Peyer's patch (tissue), 4 donors: ENCODE data around the gene ZAR1. TPM values are rescaled to one million over a fixed set of nuclear protein-coding genes. Genes with fewer than 3 reads are reported as not detected.

Experiments used
- DNase-seq, 3 donors: peaks; one replicate each; pipeline ENCODE4 v3.0.0-alpha.2; 2017 to 2019
- H3K27ac ChIP-seq, 4 donors: fragments of 200-600 bp; sonication (generic); one replicate each; pipeline ENCODE4 v1.5.1; 2016 to 2019
- H3K27me3 ChIP-seq, 2 donors: fragments of 200-600 bp; sonication (generic); one replicate each; pipeline ENCODE4 v1.5.1; 2019
- H3K36me3 ChIP-seq, 3 donors: fragments of 200-600 bp; sonication (generic); one replicate each; pipeline ENCODE4 v1.5.1; 2016 to 2019
- H3K4me1 ChIP-seq, 4 donors: fragments of 200-600 bp; sonication (generic); one replicate each; pipeline ENCODE4 v1.5.1; 2016 to 2019
- H3K4me3 ChIP-seq, 4 donors: fragments of 200-600 bp; sonication (generic); 1 replicate in 3 of 4; 2 replicates in 1 of 4; pipeline ENCODE4 v1.5.1; 2016 to 2019; ENCODE audit warnings: mild to moderate bottlenecking in 1 of 4
- H3K9me3 ChIP-seq, 4 donors: fragments of 200-600 bp; sonication (generic); one replicate each; pipeline ENCODE4 v1.5.1; 2016 to 2019; ENCODE audit warnings: mild to moderate bottlenecking in 1 of 4
- POLR2A ChIP-seq, 2 donors: fragments of 450-650 bp; IDR thresholded peaks; one replicate each; pipeline ENCODE4 v1.5.1; 2017; ENCODE audit warnings: antibody characterized with exemption in 2 of 2, mild to moderate bottlenecking in 2 of 2, moderate library complexity in 2 of 2
- total RNA-seq, 4 donors: library from RNA; depleted of rRNA; stranded (reverse); fragments of >200 nt; gene quantifications; one replicate each; pipeline ENCODE4 v1.1.0, GENCODE V29; 2016
- TF ChIP-seq, protein P1 (sequence below), 6 experiments: fragments of 450-650 bp in 4 of 6; fragments of 200-600 bp in 2 of 6; sonication (generic) in 1 of 6; IDR thresholded peaks; one replicate each; pipeline ENCODE4 v1.5.1; 2017 to 2019; ENCODE audit warnings: antibody characterized with exemption in 6 of 6, mild to moderate bottlenecking in 3 of 6, moderate library complexity in 1 of 6

ZAR1 gene
- total RNA-seq, 4 donors from 2014 or later, result not detected

- no peak for DNase-seq
- Histone ChIP-seq H3K27me3 (no peaks in the 10 kb centered on the region), H3K4me1 (no peaks in the 10 kb centered on the region), H3K27ac (no peak overlapping the region), H3K9me3 (no peaks in the 10 kb centered on the region), H3K36me3 (no peaks in the 10 kb centered on the region), H3K4me3 (no peak overlapping the region)
- TF ChIP-seq, protein P1, sequence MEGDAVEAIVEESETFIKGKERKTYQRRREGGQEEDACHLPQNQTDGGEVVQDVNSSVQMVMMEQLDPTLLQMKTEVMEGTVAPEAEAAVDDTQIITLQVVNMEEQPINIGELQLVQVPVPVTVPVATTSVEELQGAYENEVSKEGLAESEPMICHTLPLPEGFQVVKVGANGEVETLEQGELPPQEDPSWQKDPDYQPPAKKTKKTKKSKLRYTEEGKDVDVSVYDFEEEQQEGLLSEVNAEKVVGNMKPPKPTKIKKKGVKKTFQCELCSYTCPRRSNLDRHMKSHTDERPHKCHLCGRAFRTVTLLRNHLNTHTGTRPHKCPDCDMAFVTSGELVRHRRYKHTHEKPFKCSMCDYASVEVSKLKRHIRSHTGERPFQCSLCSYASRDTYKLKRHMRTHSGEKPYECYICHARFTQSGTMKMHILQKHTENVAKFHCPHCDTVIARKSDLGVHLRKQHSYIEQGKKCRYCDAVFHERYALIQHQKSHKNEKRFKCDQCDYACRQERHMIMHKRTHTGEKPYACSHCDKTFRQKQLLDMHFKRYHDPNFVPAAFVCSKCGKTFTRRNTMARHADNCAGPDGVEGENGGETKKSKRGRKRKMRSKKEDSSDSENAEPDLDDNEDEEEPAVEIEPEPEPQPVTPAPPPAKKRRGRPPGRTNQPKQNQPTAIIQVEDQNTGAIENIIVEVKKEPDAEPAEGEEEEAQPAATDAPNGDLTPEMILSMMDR (IDR thresholded peaks at IDR 0.05), result no peak
- no peak for TF ChIP-seq POLR2A (IDR thresholded peaks at IDR 0.05)
These were observed 35.5 kb upstream of the ZAR1 start for GRCh38 chr4:48454591-48454990.

DNA sequence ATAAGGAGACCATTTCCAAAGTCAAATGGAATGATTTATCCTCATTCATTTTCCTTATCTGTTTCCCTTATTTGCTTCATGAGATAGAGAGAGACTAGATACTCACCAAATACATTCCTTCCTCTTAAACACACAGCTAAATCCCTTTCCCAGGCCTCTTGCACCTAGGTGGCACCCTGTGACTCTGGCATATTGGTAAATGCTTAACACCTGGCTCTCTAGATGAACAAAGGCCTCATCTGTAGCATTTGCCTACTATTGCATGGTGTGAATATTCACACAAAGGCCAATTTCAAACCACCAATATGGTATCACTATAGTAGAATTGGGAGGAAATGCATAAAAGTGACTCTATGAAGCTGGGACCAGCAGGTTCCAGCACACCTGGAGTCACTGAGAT is 29.1 kb upstream of the ZAR1 start:
- H3K27ac ChIP-seq, result no peak overlapping the region
- no peak for DNase-seq
- H3K9me3 ChIP-seq, result no peaks in the 10 kb centered on the region
- no peak for TF ChIP-seq POLR2A (IDR thresholded peaks at IDR 0.05)
- TF ChIP-seq, protein P1 (IDR thresholded peaks at IDR 0.05), result no peak
- H3K4me1 ChIP-seq, result no peaks in the 10 kb centered on the region
- no peak overlapping the region for H3K4me3 ChIP-seq
- H3K36me3 ChIP-seq, result no peaks in the 10 kb centered on the region
- no peaks in the 10 kb centered on the region for H3K27me3 ChIP-seq

DNA sequence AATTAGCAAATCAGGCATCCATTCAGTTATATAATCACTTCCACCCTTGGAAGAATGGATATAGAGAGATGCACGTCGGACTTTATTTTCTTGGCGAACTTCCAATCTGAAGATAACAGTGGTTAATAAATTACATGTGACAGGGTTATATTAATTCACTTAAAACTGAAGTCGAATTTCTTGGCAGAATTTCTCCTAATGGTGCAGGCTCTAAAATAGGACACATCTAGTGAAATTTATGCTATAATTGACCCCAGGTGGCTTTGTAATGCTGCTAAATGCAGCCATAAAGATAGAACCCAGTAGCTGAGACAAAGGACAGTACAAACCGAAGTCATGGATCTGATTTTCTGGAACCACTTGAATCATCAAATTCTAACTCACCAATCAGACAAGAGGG is 27.7 kb upstream of the ZAR1 start:
- no peak for DNase-seq
- Histone ChIP-seq H3K27me3 (no peaks in the 10 kb centered on the region), H3K9me3 (no peaks in the 10 kb centered on the region), H3K27ac (no peak overlapping the region), H3K36me3 (no peaks in the 10 kb centered on the region), H3K4me3 (no peak overlapping the region), H3K4me1 (no peaks in the 10 kb centered on the region)
- TF ChIP-seq POLR2A (IDR thresholded peaks at IDR 0.05), result no peak
- TF ChIP-seq, protein P1 (IDR thresholded peaks at IDR 0.05), result no peak

GRCh38 chr4:48467442-48467841 is 22.6 kb upstream of the ZAR1 start:
- Histone ChIP-seq H3K9me3 (no peaks in the 10 kb centered on the region), H3K4me1 (no peaks in the 10 kb centered on the region), H3K4me3 (no peak overlapping the region), H3K36me3 (no peaks in the 10 kb centered on the region), H3K27ac (no peak overlapping the region), H3K27me3 (no peaks in the 10 kb centered on the region)
- no peak for TF ChIP-seq POLR2A (IDR thresholded peaks at IDR 0.05)
- TF ChIP-seq, protein P1 (IDR thresholded peaks at IDR 0.05), result no peak
- DNase-seq, result no peak

DNA sequence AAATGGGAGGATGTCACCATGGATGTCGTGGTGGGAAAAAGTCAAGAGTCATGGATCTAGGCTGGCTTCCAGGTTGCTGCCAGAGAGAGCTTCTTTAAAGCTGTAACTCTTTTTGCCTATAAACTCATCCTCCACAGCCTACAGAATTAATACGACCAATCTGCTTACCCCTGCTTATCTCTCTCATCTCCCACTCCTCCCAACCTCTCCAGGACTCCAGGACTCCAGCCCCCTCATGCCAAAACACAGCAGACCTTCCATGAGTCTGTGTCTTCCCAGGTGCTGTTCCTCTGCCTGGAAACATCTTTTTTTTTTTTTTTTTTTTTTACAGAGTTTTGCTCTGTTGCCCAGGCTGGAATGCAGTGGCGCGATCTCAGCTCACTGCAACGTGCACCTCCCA is 22.2 kb upstream of the ZAR1 start:
- Histone ChIP-seq H3K4me1 (no peaks in the 10 kb centered on the region), H3K9me3 (no peaks in the 10 kb centered on the region), H3K27ac (no peak overlapping the region), H3K36me3 (no peaks in the 10 kb centered on the region), H3K4me3 (no peak overlapping the region), H3K27me3 (no peaks in the 10 kb centered on the region)
- no peak for DNase-seq
- TF ChIP-seq POLR2A (IDR thresholded peaks at IDR 0.05), result no peak
- TF ChIP-seq, protein P1 (IDR thresholded peaks at IDR 0.05), result no peak

- H3K4me3 ChIP-seq, result no peak overlapping the region
- H3K9me3 ChIP-seq, result no peaks in the 10 kb centered on the region
- H3K27me3 ChIP-seq, result no peaks in the 10 kb centered on the region
- H3K4me1 ChIP-seq, result no peaks in the 10 kb centered on the region
- no peaks in the 10 kb centered on the region for H3K36me3 ChIP-seq
- no peak for TF ChIP-seq POLR2A (IDR thresholded peaks at IDR 0.05)
- TF ChIP-seq, protein P1 (IDR thresholded peaks at IDR 0.05), result no peak
- no peak for DNase-seq
- no peak overlapping the region for H3K27ac ChIP-seq
These were observed 19.9 kb upstream of the ZAR1 start for GRCh38 chr4:48470137-48470536.
